Bronchial epithelial cell (primary cell): ENCODE data around the gene NTPCR. TPM values are rescaled to one million over a fixed set of nuclear protein-coding genes. Genes with fewer than 3 reads are reported as not detected.
"Not testable (repeated sequence)": the region's sequence is repeated elsewhere in the genome, so short reads cannot be mapped to it uniquely, and the experiment has no call there.

Source experiments
- DNase-seq: peaks from one replicate; pipeline ENCODE4 v3.0.0-alpha.2; 2010; ENCODE audit warnings: low read depth
- FAIRE-seq: peaks from 2 replicates; lab custom pipeline; 2011; peaks lifted over from hg19 to GRCh38; lab: Jason Lieb, UNC
- H3K27me3 ChIP-seq: 2 replicates; pipeline ENCODE4 v1.5.1; 2011; ENCODE audit warnings: low read length; ENCODE audit not compliant: control insufficient read depth, insufficient read depth
- H3K36me3 ChIP-seq: 2 replicates; pipeline ENCODE4 v1.5.1; 2011; ENCODE audit warnings: low read length; ENCODE audit not compliant: control insufficient read depth, insufficient read depth
- H3K4me3 ChIP-seq: 2 replicates; pipeline ENCODE4 v1.5.1; 2011; ENCODE audit warnings: mild to moderate bottlenecking, low read depth, low read length, control low read depth
- CTCF ChIP-seq: IDR thresholded peaks from 2 replicates; pipeline ENCODE4 v1.5.1; 2011; ENCODE audit warnings: mild to moderate bottlenecking, moderate library complexity, low read length, control low read depth, inconsistent platforms; ENCODE audit not compliant: insufficient read depth, severe bottlenecking
- total RNA-seq: library from RNA; depleted of rRNA; stranded (reverse); fragments of >200 nt; gene quantifications from 2 replicates; pipeline ENCODE4 v1.2.1, GENCODE V29; 2014

NTPCR gene
- total RNA-seq, 1 donor from 2014 or later: 13.4 TPM

- no peaks in the 10 kb centered on the region for H3K36me3 ChIP-seq
- DNase-seq: no peak
- FAIRE-seq: no peak
- TF ChIP-seq CTCF: no peak
- no peak overlapping the region for H3K4me3 ChIP-seq
- H3K27me3 ChIP-seq: no peaks in the 10 kb centered on the region
Measured at GRCh38 chr1:232922485-232922884, 27.9 kb upstream of the NTPCR start.

- no peak for FAIRE-seq
- TF ChIP-seq CTCF: no peak
- H3K36me3 ChIP-seq: no peaks in the 10 kb centered on the region
- no peak overlapping the region for H3K4me3 ChIP-seq
- DNase-seq: peak; percentile 87
- no peaks in the 10 kb centered on the region for H3K27me3 ChIP-seq
Measured at GRCh38 chr1:232923739-232924386, 26.5 kb upstream of the NTPCR start.

GRCh38 chr1:232924874-232925273 lies 25.5 kb upstream of the NTPCR start:
- H3K36me3 ChIP-seq: no peaks in the 10 kb centered on the region
- DNase-seq: no peak
- FAIRE-seq: no peak
- no peak for TF ChIP-seq CTCF
- H3K4me3 ChIP-seq: no peak overlapping the region
- no peaks in the 10 kb centered on the region for H3K27me3 ChIP-seq

GRCh38 chr1:232925421-232926220 lies 24.8 kb upstream of the NTPCR start:
- FAIRE-seq (no peak), DNase-seq (peak; percentile 10)
- Histone ChIP-seq H3K4me3 (no peak overlapping the region), H3K27me3 (no peaks in the 10 kb centered on the region), H3K36me3 (no peaks in the 10 kb centered on the region)
- no peak for TF ChIP-seq CTCF

- FAIRE-seq, DNase-seq, H3K4me3 ChIP-seq, H3K27me3 ChIP-seq, H3K36me3 ChIP-seq: not testable (repeated sequence)
Measured at GRCh38 chr1:232927166-232927565, 23.2 kb upstream of the NTPCR start.

- DNase-seq (peak; percentile 56), FAIRE-seq (no peak)
- no peak overlapping the region for H3K4me3 ChIP-seq
- no peak for TF ChIP-seq CTCF
- no peaks in the 10 kb centered on the region for H3K27me3 ChIP-seq
- no peaks in the 10 kb centered on the region for H3K36me3 ChIP-seq
Measured at GRCh38 chr1:232927830-232928505, 22.4 kb upstream of the NTPCR start.
